HG02938 (cell line): Measurements from ENCODE around the gene SPRED2.

ENCODE experiments used
- ATAC-seq: cut with Tn5 transposase; IDR thresholded peaks from one replicate; pipeline ENCODE4 v1.9.1; 2021; ENCODE audit warnings: mild to moderate bottlenecking, moderate library complexity; ENCODE audit not compliant: unreplicated experiment

Gene SPRED2

DNA sequence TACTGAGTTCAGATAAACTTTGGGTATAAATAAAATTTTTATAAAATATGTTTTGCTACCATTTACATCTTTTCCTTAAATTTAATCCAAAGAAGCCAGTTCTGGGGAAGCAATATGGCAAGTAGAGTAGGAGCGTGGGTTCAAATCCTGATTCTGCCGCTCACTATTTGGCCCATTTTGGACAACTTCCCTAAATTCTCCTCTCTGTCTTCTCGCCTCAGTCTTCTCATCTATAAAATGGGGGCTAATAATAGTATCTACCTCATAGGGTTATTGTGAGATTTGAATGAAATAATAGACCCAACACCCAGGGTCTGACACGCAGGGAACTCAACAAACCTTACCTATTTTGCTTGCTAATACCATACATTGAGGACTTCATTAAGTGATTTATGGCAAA, 145.0 kb downstream of the SPRED2 start:
- ATAC-seq, result no peak

DNA sequence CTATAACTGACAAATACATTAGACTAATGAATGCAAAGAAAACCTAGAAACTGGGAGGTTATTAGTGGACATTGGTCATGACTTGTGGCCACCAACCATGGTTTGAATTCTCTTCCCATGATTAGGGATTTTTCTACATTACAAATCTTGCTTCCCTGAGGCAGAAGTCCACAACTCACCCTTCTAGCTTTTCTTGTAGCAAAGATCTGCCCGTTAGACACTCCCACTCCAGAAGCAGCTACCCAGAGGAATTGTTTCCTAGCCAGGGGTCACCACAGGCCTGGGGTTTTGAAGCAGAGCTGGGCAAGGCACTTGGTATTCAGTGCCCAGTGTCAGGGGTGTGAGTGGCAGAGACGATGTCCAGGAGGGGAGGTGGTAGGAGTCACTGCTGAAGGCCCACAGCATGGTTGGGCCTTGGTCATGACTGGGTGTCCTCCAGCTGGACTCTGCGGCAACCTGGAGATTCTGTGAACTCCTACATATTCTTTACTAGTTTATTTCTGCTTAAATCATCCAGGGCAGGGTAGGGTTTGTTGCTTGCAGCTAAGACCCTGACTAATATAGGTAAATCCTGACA, 149.8 kb downstream of the SPRED2 start:
- no peak for ATAC-seq

DNA sequence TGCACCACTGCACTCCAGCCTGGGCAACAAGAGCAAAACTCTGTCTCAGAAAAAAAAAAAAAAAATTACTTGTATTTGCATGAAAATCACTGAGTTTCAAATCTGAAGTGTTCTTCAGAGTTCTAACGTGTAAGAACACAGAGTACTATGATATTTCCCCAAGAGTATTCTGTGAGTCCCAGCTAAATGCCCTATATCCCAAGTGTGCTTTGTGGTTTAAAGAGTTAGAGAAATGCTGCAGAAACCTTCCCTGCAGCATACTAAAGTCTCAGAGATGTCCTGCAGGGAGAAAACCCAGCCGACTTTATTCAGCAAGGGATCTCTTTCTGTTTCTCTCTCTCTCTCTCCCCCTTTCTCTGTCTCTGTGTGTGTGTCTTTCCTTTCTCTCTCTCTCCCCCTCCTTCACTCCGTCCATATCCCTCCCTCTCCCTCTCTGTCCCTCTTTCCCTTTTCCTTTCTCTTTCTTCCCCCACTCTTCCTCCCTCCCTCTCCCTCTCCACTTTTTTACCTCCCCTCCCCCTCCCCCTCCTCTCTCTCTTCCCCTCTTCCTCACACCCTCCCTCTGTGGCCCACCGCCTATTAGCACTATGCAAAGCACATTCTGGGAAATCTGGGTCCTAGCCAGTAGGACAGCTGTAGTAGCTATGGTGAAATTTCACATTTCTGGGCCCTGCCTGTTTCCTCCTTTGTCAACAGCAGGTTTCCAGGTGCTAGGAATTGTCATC, 150.6 kb downstream of the SPRED2 start:
- ATAC-seq, result no peak

DNA sequence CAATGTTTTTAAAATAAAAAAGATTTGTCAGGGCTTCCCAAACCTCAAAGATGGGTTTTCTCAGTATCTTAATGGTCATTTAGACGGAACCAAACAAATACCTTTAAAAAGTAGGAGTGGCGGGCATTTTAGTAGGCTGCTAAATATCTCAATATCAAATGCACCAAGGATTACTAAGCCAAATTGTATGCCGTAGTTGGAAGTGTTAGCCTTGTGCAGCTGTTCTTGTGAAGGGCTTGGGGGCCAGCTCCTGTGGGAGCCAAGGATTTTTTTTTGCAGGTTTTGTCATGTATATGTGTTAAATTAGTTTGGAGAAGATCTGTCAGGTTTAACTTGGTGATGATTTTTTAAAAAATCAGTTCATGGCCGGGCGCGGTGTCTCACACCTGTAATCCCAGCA, 152.6 kb downstream of the SPRED2 start:
- no peak for ATAC-seq

DNA sequence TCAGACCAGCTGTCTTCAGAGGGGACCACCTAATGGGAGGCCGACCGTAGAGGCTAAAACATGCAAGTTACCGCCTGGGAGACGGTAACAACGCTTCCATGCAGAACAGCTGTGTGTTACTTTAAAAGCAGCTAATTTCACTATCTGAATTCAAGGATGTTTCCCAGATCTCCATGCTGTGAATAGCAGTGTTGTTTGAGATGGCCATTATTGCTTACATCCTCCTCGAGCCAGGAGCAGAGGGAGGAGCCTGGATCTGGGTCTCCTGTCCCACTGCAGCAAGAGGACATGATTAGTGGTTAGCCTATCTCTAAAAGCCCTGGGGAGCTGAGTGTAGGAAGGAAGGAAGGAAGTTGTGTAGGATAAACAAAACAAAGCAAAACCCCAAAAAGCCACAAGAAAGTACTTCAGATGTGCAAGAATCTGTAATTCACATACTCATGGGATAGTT, 153.8 kb downstream of the SPRED2 start:
- ATAC-seq, result no peak

DNA sequence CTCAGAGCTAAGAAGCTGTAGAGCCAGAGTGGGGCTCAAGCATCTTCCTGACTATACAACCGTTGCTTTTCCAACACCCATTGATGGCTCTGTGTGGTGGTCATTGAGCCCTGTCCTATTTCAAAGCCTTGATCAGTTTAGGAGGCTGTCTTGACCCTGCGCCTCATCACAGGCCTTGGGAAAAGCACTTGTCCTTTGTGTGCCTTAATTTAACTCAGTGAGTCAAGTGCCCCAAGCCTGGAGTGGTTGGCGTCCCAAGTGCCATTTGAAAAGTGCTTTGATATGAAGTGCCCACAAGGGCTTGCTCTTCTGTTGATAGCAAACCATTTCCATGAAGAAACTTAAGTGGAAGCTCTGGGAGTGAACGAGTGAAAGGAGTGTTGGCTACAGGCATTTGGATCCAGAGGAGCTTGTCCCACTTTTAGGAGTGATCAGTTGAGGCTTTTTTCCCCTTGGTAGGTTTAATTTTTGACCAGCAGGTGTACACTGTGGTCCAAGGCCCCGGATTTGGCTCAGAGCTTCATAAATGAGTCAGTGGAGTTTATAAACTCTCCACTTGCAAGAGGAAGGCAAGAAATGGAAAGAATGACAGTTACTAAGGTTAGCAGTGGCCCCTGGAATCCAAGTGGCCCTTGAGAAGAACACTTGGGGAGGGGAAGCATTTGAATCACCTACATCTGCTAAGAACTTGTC, 154.5 kb downstream of the SPRED2 start:
- no peak for ATAC-seq

DNA sequence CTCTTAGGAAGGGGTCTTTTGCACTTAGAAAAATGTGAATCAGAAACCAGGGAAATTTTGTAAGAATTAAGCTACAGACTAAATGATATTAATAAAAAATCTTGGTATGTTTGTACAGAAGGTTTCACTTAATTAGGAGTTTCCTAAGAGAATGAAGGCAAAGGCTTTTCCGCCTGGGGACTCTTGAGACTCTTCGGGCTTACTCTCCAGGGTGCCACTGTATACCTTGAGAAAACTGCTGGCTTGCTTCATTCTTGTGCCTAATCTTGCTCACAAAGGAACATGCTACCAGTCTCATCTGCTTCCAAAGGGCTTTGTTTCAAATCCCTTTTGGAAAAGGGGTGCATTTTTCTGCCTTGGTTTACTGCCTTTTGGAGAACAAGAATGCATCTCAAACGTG, 155.3 kb downstream of the SPRED2 start:
- no peak for ATAC-seq

DNA sequence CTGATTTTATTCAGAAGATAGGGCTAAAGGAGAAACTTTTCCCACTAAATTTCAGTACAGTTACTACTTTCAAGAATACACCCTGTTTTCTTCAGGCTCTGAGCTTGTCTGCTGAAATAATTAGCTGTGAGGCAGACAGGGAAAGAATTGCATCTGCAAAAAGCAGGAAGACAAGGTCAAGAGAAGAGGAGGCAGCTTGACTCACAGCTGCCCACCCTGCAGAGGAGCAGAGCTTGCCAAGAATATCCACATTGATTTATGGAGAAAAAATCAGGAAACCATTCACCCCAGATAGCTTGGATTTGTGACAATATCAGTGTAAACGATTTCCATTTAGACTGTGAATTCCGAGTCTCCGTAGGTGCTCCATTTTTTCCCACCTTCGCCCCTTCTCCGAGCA, 155.8 kb downstream of the SPRED2 start:
- ATAC-seq, result no peak

DNA sequence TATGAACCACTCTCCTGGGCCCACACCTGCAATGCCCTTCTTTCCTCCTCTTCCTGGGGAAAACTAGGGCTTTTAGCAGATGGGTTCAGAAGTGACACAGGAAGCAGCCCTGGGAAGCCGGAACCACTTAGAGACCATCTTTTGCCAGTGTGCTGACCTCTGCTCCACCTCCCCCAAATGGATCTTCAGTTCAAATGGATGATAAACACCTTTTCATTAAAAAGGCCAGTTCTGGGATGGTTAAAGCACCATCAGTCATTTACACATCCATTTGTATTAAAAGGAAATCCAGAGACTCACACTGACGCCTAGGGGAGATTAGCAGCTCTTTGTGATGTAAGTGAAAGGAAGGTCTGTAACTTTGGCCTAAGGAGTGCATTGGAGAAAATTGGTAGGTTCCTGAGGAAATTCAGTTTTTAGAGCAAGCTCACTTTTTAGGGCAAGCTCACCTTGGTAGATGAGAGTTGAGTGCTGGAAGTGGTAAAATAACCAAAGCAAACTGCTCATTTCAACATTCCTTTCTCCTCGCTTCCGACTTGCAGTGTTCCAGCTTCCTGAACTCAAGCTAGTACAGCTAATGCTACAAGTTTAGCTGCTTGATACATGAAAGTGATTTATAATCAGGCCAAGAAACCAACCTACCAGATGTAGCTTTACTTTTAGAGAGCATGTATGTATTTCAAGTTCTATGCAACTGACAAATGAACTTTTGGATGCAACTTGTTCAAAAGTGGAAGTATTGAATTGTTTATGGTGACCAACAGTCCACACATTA, 157.1 kb downstream of the SPRED2 start:
- no peak for ATAC-seq

DNA sequence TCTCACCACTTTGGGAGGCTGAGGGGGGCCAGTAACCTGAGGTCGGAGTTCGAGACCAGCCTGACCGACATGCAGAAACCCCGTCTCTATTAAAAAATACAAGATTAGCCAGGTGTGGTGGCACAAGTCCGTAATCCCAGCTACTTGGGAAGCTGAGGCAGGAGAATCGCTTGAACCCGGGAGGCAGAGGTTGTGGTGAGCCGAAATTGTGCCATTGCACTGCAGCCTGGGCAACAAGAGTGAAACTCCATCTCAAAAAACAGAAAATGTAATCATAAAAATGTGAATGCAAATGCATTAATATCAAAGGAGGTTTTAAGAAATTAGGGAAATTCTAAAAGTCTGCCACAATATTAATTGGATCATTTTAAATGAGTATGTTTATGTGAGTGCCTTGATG, 159.1 kb downstream of the SPRED2 start:
- ATAC-seq, result no peak

DNA sequence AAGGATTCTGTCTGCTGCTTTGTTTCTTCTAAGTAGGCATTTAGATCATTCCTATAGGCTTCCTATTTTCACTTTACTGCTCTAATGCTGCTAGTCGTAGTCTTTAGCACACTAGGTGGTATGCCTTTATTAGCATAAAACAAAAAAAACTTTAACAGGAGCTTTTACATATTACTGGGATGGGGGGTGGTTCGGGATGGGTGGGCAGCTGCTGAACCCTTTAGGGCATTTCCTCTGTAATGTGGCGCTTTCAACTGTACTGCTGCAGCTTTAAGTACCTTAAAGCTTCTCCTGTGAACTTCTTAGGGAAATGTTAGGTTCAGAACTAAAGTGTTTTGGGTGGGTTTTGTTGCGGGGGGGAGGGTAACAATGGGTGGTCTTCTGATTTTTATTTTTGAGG, 163.4 kb downstream of the SPRED2 start:
- ATAC-seq, result no peak

DNA sequence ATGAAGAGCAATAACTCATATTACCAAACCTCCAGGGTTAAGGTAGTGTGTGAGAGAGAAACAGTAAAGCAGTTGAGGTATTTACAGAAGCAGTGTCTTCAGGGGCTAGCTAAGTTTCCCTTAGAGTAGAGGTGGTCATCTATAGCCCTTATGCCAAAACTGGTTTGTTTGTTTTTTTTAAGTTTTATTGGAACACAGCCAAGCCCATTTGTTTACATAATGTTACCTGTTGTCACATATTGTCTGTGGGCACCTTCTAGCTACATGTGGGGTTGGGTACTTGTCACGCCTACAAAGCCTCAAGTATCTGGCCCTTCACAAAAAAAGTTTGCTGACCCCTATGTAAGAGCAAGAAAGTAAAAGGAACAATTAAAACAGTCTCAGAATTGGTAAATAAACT, 165.4 kb downstream of the SPRED2 start:
- no peak for ATAC-seq

DNA sequence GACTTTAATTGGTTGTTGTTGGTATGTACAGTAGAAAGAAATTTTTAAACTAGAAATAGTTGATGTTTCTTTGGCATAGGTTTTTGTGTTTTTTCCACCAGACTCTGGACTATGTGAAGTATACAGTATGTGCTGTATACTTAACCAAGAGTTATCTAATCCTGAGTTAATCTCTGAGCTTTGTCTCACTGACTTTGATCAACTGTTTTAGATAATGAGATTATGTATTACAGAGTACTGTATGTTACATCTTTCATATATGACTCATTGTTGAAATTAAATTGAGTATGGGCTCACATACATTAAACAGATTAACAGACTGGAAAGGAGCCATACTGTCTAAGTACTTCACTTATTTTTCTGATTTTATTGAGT, 166.7 kb downstream of the SPRED2 start:
- no peak for ATAC-seq

DNA sequence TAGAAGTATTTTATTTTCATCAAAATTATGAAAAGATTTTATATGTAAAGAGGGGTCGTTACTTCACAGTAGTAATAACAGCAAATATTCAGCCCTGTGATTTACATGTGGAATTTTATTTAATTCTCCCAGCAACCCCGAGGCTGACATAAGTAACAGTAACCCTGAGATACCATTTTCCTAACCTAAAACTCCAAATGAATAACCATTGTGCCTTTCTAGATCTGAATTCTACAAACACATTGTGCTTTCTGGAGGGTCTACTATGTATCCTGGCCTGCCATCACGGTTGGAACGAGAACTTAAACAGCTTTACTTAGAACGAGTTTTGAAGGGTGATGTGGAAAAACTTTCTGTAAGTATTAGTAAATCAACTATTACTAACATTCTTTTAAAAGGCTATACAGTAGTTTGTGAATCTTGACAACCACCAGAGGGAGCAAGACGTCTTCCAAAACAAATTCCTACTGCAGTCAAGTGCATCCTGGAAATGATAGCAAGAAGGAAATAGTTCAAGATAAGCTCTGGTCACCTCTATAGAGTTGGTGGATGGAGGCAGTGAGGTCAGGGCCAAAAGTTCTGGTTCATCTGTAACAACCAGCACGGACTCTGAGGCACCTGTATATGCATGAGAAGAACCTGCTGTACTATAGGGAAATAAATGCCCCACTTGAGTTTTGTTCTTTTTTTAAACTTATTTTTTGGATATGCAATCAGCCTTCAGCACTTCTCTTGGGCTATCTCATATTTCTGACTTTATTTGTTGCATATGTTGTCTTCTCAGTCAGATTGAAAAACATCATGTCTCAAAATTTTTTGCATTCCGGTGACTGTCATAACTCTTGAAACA, 167.4 kb downstream of the SPRED2 start:
- ATAC-seq, result no peak

DNA sequence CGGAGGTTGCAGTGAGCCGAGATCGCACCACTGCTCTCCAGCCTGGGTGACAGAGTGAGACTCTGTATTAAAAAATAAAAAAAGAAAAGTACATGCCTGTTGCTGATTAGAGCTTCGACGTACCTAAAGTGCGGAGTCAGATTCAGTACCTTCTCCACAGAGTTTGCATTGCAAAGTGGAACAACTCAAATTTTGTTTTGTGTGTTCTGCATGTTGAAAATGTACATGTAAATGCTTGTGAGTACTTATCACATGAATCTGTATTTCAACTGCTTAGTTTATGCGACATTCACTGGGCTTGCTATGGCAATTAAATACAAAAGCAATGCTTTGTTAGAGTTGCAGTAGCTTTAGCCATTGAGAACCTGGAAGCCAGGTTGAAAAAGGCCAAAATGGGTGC, 168.4 kb downstream of the SPRED2 start:
- no peak for ATAC-seq

DNA sequence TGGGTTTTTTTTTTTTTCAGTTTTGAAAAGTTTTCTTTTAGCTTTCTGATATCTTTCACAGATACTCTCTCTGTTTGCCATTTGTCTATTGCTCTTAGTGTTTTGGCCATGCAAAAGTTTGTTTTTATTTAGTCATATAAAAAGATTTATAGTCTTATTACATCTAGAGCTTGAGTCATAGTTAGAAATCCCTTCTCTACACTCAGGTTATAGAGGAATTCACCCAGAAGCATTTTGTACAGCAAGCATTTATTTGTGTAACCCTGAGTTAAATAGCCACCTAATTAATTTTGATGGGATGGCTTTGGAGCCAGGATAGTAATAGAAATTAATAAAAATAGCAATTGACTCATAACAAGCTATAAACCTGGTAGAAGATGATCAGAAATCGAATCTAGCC, 169.1 kb downstream of the SPRED2 start:
- no peak for ATAC-seq

DNA sequence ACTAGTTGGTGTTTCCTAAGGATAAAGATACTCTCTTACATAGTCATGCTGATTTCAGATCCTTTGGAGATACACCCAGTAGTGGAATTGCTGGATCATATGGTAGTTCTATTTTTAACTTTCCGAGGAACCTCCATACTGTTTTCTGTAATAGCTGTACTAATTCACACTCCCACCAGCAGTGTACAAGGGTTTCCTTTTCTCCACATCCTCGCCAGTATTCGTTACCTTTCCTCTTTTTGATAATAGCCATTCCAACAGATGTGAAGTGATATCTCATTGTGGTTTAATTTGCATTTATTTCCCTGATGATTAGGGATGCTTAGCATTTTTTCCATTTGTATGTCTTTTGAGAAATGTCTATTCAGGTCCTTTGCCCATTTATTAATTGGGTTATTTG, 170.7 kb downstream of the SPRED2 start:
- ATAC-seq, result no peak
